HCT116 (cell line): ENCODE results near the gene CKMT1B.
"Not testable (repeated sequence)": the region's sequence is repeated elsewhere in the genome, so short reads cannot be mapped to it uniquely, and the experiment has no call there.

Experiments used
- EZH2 ChIP-seq: fragments of 200-600 bp; sonication (generic); IDR thresholded peaks from 2 replicates; pipeline ENCODE4 v1.6.1; 2017; ENCODE audit warnings: antibody characterized with exemption, mixed run types
- EZH2phosphoT487 ChIP-seq: fragments of 200-600 bp; IDR thresholded peaks from 2 replicates; pipeline ENCODE4 v1.6.1; 2018; ENCODE audit warnings: antibody characterized with exemption, borderline replicate concordance
- POLR2A ChIP-seq: IDR thresholded peaks from 2 replicates; pipeline ENCODE4 v1.7.0; 2011; ENCODE audit warnings: borderline replicate concordance; ENCODE audit not compliant: insufficient read depth, insufficient read length; ENCODE audit errors: extremely low read depth
- POLR2AphosphoS5 ChIP-seq: IDR thresholded peaks from 2 replicates; pipeline ENCODE4 v1.6.1; 2011; ENCODE audit warnings: mild to moderate bottlenecking, low read depth, low read length, moderate library complexity
- RAD21 ChIP-seq: IDR thresholded peaks from 2 replicates; pipeline ENCODE4 v1.6.1; 2012; ENCODE audit warnings: low read depth, mild to moderate bottlenecking
- TCF7L2 ChIP-seq: IDR thresholded peaks from 2 replicates; pipeline ENCODE4 v1.7.0; 2011; ENCODE audit warnings: borderline replicate concordance, inconsistent platforms; ENCODE audit not compliant: insufficient read depth, insufficient read length; ENCODE audit errors: extremely low read depth
- YY1 ChIP-seq: IDR thresholded peaks from 2 replicates; pipeline ENCODE4 v1.6.1; 2011; ENCODE audit warnings: low read length, low read depth, moderate library complexity, mild to moderate bottlenecking; ENCODE audit not compliant: insufficient replicate concordance; ENCODE audit errors: extremely low read depth
- ZFX ChIP-seq: fragments of 450-650 bp; IDR thresholded peaks from 2 replicates; pipeline ENCODE4 v1.6.1; 2017
- ZNF274 ChIP-seq: fragments of 200-500 bp; sonication (Bioruptor generic); IDR thresholded peaks from 2 replicates; pipeline ENCODE4 v1.6.1; 2014; ENCODE audit warnings: mild to moderate bottlenecking, low read depth, low read length, inconsistent platforms
- TF ChIP-seq, protein P1 (sequence below), 3 experiments: fragments of 200-600 bp in 1 of 3; sonication (generic) in 1 of 3; IDR thresholded peaks in 2 of 3; conservative IDR thresholded peaks in 1 of 3; 2 replicates each; pipeline ENCODE4 v1.5.1; 2012 to 2017; ENCODE audit warnings: low read depth in 2 of 3, low read length in 2 of 3, antibody characterized with exemption in 1 of 3, borderline replicate concordance in 1 of 3, control low read depth in 1 of 3, mild to moderate bottlenecking in 1 of 3, mixed read lengths in 1 of 3, mixed run types in 1 of 3, moderate library complexity in 1 of 3; ENCODE audit not compliant: insufficient read depth in 1 of 3
- TF ChIP-seq, protein P2 (sequence below): IDR thresholded peaks from 2 replicates; pipeline ENCODE4 v1.6.1; 2012
- TF ChIP-seq, protein P3 (sequence below): IDR thresholded peaks from 2 replicates; pipeline ENCODE4 v1.6.1; 2012; ENCODE audit warnings: low read depth

DNA sequence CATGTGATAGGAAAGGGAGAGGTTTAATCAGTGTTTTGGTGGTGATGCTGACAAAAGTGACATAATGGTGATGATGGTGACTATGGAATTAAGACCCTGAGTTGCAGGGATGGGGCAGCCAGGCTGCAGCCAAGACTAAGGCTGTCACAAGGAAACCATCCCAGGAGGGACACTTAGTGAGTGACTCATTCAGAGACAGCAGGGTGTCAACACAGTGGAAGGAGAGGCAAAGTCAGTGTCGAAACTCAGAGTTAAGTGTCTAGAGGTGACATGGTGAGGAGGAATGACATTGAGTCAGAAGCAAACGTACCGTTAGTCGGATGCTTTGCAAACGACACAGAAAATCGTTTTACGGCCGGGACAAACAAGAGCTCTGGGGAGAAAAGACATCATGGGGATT, 30.0 kb upstream of the CKMT1B start:
- TF ChIP-seq EZH2phosphoT487, RAD21, ZNF274, POLR2A, POLR2AphosphoS5, EZH2, YY1, TCF7L2, ZFX: not testable (repeated sequence)
- TF ChIP-seq, protein P1, sequence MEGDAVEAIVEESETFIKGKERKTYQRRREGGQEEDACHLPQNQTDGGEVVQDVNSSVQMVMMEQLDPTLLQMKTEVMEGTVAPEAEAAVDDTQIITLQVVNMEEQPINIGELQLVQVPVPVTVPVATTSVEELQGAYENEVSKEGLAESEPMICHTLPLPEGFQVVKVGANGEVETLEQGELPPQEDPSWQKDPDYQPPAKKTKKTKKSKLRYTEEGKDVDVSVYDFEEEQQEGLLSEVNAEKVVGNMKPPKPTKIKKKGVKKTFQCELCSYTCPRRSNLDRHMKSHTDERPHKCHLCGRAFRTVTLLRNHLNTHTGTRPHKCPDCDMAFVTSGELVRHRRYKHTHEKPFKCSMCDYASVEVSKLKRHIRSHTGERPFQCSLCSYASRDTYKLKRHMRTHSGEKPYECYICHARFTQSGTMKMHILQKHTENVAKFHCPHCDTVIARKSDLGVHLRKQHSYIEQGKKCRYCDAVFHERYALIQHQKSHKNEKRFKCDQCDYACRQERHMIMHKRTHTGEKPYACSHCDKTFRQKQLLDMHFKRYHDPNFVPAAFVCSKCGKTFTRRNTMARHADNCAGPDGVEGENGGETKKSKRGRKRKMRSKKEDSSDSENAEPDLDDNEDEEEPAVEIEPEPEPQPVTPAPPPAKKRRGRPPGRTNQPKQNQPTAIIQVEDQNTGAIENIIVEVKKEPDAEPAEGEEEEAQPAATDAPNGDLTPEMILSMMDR (IDR thresholded peaks at IDR 0.05 in 2 of 3, conservative IDR thresholded peaks at IDR 0.05 in 1 of 3; ENCODE audit: borderline replicate concordance in 1 of 3, insufficient read depth in 1 of 3, low read depth in 2 of 3, low read length in 2 of 3) = not testable (repeated sequence)
- TF ChIP-seq, protein P2, sequence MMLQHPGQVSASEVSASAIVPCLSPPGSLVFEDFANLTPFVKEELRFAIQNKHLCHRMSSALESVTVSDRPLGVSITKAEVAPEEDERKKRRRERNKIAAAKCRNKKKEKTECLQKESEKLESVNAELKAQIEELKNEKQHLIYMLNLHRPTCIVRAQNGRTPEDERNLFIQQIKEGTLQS = not testable (repeated sequence)
- TF ChIP-seq, protein P3, sequence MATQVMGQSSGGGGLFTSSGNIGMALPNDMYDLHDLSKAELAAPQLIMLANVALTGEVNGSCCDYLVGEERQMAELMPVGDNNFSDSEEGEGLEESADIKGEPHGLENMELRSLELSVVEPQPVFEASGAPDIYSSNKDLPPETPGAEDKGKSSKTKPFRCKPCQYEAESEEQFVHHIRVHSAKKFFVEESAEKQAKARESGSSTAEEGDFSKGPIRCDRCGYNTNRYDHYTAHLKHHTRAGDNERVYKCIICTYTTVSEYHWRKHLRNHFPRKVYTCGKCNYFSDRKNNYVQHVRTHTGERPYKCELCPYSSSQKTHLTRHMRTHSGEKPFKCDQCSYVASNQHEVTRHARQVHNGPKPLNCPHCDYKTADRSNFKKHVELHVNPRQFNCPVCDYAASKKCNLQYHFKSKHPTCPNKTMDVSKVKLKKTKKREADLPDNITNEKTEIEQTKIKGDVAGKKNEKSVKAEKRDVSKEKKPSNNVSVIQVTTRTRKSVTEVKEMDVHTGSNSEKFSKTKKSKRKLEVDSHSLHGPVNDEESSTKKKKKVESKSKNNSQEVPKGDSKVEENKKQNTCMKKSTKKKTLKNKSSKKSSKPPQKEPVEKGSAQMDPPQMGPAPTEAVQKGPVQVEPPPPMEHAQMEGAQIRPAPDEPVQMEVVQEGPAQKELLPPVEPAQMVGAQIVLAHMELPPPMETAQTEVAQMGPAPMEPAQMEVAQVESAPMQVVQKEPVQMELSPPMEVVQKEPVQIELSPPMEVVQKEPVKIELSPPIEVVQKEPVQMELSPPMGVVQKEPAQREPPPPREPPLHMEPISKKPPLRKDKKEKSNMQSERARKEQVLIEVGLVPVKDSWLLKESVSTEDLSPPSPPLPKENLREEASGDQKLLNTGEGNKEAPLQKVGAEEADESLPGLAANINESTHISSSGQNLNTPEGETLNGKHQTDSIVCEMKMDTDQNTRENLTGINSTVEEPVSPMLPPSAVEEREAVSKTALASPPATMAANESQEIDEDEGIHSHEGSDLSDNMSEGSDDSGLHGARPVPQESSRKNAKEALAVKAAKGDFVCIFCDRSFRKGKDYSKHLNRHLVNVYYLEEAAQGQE = not testable (repeated sequence)
